Gastroesophageal sphincter (tissue), 3 donors: Measurements from ENCODE around the gene PARP8.

Experiments used
- CTCF ChIP-seq, 4 experiments: fragments of 200-600 bp in 2 of 4; fragments of 450-650 bp in 2 of 4; sonication (generic) in 1 of 4; IDR thresholded peaks; one replicate each; pipeline ENCODE4 v1.5.1; 2017 to 2019; ENCODE audit warnings: antibody characterized with exemption in 4 of 4, mild to moderate bottlenecking in 2 of 4, moderate library complexity in 2 of 4
- POLR2A ChIP-seq, 2 donors: fragments of 450-650 bp; IDR thresholded peaks; one replicate each; pipeline ENCODE4 v1.6.1; 2017; ENCODE audit warnings: antibody characterized with exemption in 2 of 2, mild to moderate bottlenecking in 2 of 2, moderate library complexity in 1 of 2

GRCh38 chr5:50855001-50855400, 188.6 kb downstream of the PARP8 start:
- TF ChIP-seq CTCF (IDR thresholded peaks at IDR 0.05): no peak
- TF ChIP-seq POLR2A (IDR thresholded peaks at IDR 0.05): no peak
